Kidney epithelial cell (primary cell): ENCODE measurements around the gene ADSS2. TPM values are rescaled to one million over a fixed set of nuclear protein-coding genes. Genes with fewer than 3 reads are reported as not detected.

ENCODE experiments used
- DNase-seq: peaks from one replicate; pipeline ENCODE4 v3.0.0-alpha.2; 2010; ENCODE audit warnings: low read depth
- H3K27me3 ChIP-seq: 2 replicates; pipeline ENCODE4 v1.6.0; 2011; ENCODE audit warnings: low read length; ENCODE audit not compliant: control insufficient read depth, insufficient read depth
- H3K36me3 ChIP-seq: 2 replicates; pipeline ENCODE4 v1.5.1; 2011; ENCODE audit warnings: low read length; ENCODE audit not compliant: control insufficient read depth, insufficient read depth
- H3K4me3 ChIP-seq: 2 replicates; pipeline ENCODE4 v1.5.1; 2011; ENCODE audit warnings: low read depth, mild to moderate bottlenecking, control low read depth, low read length
- CTCF ChIP-seq: IDR thresholded peaks from 2 replicates; pipeline ENCODE4 v1.5.1; 2011; ENCODE audit warnings: mild to moderate bottlenecking, moderate library complexity, low read length, control low read depth, inconsistent platforms; ENCODE audit not compliant: insufficient read depth, poor library complexity, severe bottlenecking
- total RNA-seq: library from RNA; depleted of rRNA; stranded (reverse); fragments of >200 nt; gene quantifications from 2 replicates; pipeline ENCODE4 v1.2.3, GENCODE V29; 2015

The ADSS2 gene
- total RNA-seq, 1 donor from 2014 or later: 42.4 TPM

GRCh38 chr1:244403431-244403830, 48.3 kb downstream of the ADSS2 start:
- DNase-seq: no peak
- TF ChIP-seq CTCF: no peak
- Histone ChIP-seq H3K36me3 (no peaks in the 10 kb centered on the region), H3K4me3 (no peak overlapping the region), H3K27me3 (no peaks in the 10 kb centered on the region)

- TF ChIP-seq CTCF: no peak
- DNase-seq: no peak
Measured at GRCh38 chr1:244400974-244401373, 50.7 kb downstream of the ADSS2 start.

GRCh38 chr1:244397131-244397530, 54.6 kb downstream of the ADSS2 start:
- TF ChIP-seq CTCF: no peak
- H3K36me3 ChIP-seq: no peaks in the 10 kb centered on the region

More at GRCh38 chr1:244400974-244401373, 50.7 kb downstream of the ADSS2 start:
- no peaks in the 10 kb centered on the region for H3K27me3 ChIP-seq
- H3K36me3 ChIP-seq: no peaks in the 10 kb centered on the region
- H3K4me3 ChIP-seq: no peak overlapping the region

GRCh38 chr1:244395965-244396364, 55.7 kb downstream of the ADSS2 start:
- TF ChIP-seq CTCF: no peak
- H3K4me3 ChIP-seq: no peak overlapping the region
- H3K27me3 ChIP-seq: no peaks in the 10 kb centered on the region
- DNase-seq: no peak
- H3K36me3 ChIP-seq: no peaks in the 10 kb centered on the region

More at GRCh38 chr1:244397131-244397530, 54.6 kb downstream of the ADSS2 start:
- no peak for DNase-seq
- H3K27me3 ChIP-seq: no peaks in the 10 kb centered on the region
- H3K4me3 ChIP-seq: no peak overlapping the region

GRCh38 chr1:244394826-244395765, 56.6 kb downstream of the ADSS2 start:
- TF ChIP-seq CTCF: no peak
- no peaks in the 10 kb centered on the region for H3K27me3 ChIP-seq
- no peaks in the 10 kb centered on the region for H3K36me3 ChIP-seq
- no peak overlapping the region for H3K4me3 ChIP-seq
- DNase-seq: no peak
